Activated T-helper 2 cell treated with anti-CD3 and anti-CD28 coated beads, Interferon-gamma antibody, Interleukin-2, Interleukin-4, amounts not matched to agents 10 μg/mL and 5 μg/mL and 100 μg/mL, durations not matched to agents 14 hours and 24 hours and 36 hours (primary cell): Measurements from ENCODE around the gene SOD2. TPM values are rescaled to one million over a fixed set of nuclear protein-coding genes. Genes with fewer than 3 reads are reported as not detected.
"Not testable (repeated sequence)": the region's sequence is repeated elsewhere in the genome, so short reads cannot be mapped to it uniquely, and the experiment has no call there.

Experiments
- DNase-seq: peaks from one replicate; pipeline ENCODE4 v3.0.0; 2021; ENCODE audit warnings: low spot score
- H3K27ac Mint-ChIP-seq: one replicate; pipeline ENCODE4 v1.8.0; 2021; ENCODE audit warnings: mixed read lengths
- H3K27me3 Mint-ChIP-seq: one replicate; pipeline ENCODE4 v1.8.0; 2021; ENCODE audit warnings: low read depth, mixed read lengths
- H3K36me3 Mint-ChIP-seq: one replicate; pipeline ENCODE4 v1.8.0; 2021; ENCODE audit warnings: low read depth, mixed read lengths
- H3K4me1 Mint-ChIP-seq: one replicate; pipeline ENCODE4 v1.8.0; 2021; ENCODE audit warnings: low read depth, mixed read lengths
- H3K4me3 Mint-ChIP-seq: one replicate; pipeline ENCODE4 v1.8.0; 2021; ENCODE audit warnings: low read depth, mild to moderate bottlenecking, moderate library complexity, mixed read lengths
- H3K9me3 Mint-ChIP-seq: one replicate; pipeline ENCODE4 v1.8.0; 2021; ENCODE audit warnings: mixed read lengths
- intact Hi-C: fragments of 100-400 bp; cut with micrococcal nuclease; formaldehyde crosslinking; loops from one replicate; pipeline ENCODE4 v1.15.1; 2023
- total RNA-seq: library from RNA; stranded (reverse); gene quantifications from 2 replicates; pipeline ENCODE4 v1.2.3, GENCODE V29; 2022

Gene SOD2
- 54.3 and 60.8 TPM in 2 replicates for total RNA-seq

DNA sequence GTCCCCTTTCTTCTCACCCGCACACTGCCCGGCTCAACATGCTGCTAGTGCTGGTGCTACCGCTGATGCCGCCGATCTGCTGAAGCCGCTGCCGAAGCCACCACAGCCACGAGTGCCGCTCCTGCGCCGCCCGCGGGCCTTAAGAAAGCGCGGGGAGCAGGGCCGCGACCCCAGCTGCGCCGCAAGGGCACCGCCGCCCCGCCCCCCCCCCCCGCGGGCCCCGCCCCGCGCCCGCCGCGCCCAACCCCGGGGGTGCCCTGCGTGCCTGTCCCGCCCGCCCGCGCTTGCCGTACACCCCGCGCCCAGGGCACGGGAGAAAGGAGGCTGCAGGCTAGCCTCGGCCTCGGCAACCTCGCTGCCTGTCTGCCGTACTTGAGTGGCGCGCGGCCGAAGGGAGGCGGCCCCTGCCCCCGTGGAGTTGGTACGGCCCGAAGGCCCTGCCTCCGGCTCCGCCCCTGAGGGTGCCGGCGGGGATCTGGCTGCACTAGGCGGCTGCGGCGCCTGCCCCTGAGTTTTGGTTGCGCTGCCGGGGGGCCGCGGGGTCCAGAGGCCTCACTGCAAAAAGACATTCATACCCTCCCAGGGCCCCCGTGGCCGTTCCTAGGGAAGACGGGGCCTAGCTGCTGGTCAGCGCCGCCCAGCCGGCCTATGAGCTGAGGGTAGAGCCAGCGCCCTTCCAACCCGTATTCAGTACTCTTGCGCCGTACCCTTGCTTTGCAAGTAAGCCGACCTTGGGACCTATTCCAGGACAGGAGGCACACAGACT is at the start of gene SOD2:
SOD2 (minus strand) TSS at position 114 of the 766 bp plus-strand sequence; CDS start at position 40, 74 bp downstream.
- peaks cover 26% of the 10 kb centered on the region for H3K36me3 Mint-ChIP-seq
- DNase-seq = peak; percentile 80
- no peaks in the 10 kb centered on the region for H3K9me3 Mint-ChIP-seq
- no peaks in the 10 kb centered on the region for H3K27me3 Mint-ChIP-seq
- peaks cover 32% of the 10 kb centered on the region for H3K4me1 Mint-ChIP-seq
- intact Hi-C loops = loop anchor here (1.0 to 5.0 kb wide), 5 partner anchors 34 to 769 kb away; partner anchors contain the start of genes ACAT2 and WTAP
- H3K4me3 Mint-ChIP-seq = peak within 1 kb of the TSS; percentile 92
- peak within 1 kb of the TSS; percentile 95 for H3K27ac Mint-ChIP-seq

DNA sequence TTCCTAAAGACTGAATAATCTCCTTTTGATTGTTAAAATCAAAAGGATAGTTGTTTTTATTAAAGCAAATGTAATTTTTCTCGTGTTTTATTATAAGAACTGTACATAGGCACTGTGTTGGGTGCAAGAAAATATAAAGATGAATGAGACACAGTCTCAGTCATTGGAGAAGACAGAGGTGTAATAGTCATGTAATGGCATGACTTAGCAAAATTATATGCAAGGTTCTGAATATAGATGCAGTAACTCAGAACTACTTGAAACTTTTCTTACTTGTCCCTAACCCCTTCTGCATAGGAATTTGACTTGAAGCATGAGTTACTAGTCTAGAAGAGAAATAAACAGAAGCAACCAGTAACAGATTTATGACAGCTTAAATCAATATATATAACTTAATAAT is 49.1 kb upstream of the SOD2 start:
- Mint-ChIP-seq H3K36me3 (peaks cover 74% of the 10 kb centered on the region), H3K4me3 (no peak overlapping the region), H3K27ac (no peak overlapping the region), H3K27me3 (no peaks in the 10 kb centered on the region), H3K4me1 (peaks cover 19% of the 10 kb centered on the region), H3K9me3 (no peaks in the 10 kb centered on the region)
- no peak for DNase-seq
- intact Hi-C loops = no loop called here

DNA sequence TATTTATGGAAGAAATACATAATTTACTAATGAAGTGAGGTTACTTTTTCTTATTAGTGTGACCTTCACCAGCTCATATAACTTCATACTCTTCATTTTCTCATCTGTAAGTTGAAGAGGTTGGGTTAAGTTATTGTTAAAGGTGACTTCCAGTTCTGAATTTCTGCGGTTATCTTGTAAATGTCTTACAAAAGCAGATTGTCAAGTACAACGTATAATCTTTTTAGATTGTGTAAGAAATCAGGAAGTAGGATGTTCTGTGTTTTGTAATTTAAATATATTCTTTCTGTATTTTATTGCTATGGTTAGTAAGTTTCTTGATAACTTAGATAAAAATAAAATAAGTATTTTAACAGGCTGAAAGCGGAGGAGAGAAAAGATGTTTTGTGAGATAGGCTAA is 46.3 kb upstream of the SOD2 start:
- no peak overlapping the region for H3K27ac Mint-ChIP-seq
- no peaks in the 10 kb centered on the region for H3K9me3 Mint-ChIP-seq
- H3K4me3 Mint-ChIP-seq = no peak overlapping the region
- no peaks in the 10 kb centered on the region for H3K27me3 Mint-ChIP-seq
- H3K4me1 Mint-ChIP-seq = peaks cover 13% of the 10 kb centered on the region
- no peak for DNase-seq
- peaks cover 56% of the 10 kb centered on the region for H3K36me3 Mint-ChIP-seq
- intact Hi-C loops = no loop called here

DNA sequence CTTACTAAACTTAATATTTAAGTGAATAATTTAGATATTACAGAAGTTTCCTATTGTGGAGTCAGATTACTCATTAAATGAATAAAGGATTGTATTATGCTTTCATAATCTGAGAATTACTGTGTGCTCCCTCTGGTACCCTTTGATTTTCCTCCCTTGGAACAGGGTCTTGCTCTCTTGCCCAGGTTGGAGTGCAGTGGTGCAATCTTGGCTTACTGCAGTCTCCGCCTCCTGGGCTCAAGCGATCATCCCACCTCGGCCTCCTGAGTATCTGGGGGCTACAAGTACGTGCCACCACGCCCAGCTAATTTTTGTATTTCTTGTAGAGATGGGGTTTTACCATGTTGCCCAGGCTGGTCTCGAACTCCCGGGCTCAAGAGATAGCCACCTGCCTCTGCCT is 43.9 kb upstream of the SOD2 start:
- Mint-ChIP-seq H3K27ac (no peak overlapping the region), H3K9me3 (no peaks in the 10 kb centered on the region), H3K4me1 (peaks cover 22% of the 10 kb centered on the region), H3K36me3 (peaks cover 43% of the 10 kb centered on the region), H3K27me3 (no peaks in the 10 kb centered on the region), H3K4me3 (no peak overlapping the region)
- no peak for DNase-seq
- intact Hi-C loops = no loop called here

DNA sequence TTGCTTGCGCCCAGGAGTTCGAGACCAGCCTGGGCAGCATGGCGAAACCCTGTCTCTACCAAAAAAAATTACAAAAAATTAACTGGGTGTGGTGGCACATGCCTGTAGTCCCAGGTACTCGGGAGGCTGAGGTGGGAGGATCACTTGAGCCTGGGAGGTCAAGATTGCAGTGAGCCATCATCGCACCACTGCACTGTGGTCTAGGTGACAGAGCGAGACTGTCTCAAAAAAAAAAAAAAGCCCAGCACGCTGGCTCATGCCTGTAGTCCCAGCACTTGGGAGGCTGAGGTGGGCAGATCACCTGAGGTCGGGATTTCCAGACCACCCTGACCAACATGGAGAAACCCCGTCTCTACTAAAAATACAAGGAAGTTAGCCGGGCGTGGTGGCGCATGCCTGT is 40.4 kb upstream of the SOD2 start:
- H3K9me3 Mint-ChIP-seq, H3K4me3 Mint-ChIP-seq, H3K27me3 Mint-ChIP-seq, DNase-seq, H3K27ac Mint-ChIP-seq, intact Hi-C loops: not testable (repeated sequence)
- Mint-ChIP-seq H3K4me1 (peaks cover 44% of the 10 kb centered on the region), H3K36me3 (peaks cover 45% of the 10 kb centered on the region)

DNA sequence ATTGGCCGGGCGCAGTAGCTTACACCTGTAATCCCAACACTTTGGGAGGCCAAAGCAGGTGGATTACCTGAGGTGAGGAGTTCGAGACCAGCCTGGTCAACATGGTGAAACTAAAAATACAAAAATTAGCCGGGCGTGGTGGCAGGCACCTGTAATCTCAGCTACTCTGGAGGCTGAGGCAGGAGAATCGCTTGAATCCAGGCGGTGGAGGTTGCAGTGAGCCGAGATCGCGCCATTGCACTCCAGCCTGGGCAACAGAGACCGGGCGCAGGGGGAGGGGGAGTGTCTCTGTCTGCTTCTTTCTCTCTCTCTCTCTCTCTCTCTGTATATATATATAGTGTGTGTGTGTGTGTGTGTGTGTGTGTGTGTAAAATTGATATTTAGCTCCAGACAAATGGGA is 39.5 kb upstream of the SOD2 start:
- H3K9me3 Mint-ChIP-seq, H3K27ac Mint-ChIP-seq, H3K4me3 Mint-ChIP-seq, DNase-seq, H3K27me3 Mint-ChIP-seq, intact Hi-C loops: not testable (repeated sequence)
- H3K4me1 Mint-ChIP-seq = peaks cover 37% of the 10 kb centered on the region
- H3K36me3 Mint-ChIP-seq = peaks cover 42% of the 10 kb centered on the region

DNA sequence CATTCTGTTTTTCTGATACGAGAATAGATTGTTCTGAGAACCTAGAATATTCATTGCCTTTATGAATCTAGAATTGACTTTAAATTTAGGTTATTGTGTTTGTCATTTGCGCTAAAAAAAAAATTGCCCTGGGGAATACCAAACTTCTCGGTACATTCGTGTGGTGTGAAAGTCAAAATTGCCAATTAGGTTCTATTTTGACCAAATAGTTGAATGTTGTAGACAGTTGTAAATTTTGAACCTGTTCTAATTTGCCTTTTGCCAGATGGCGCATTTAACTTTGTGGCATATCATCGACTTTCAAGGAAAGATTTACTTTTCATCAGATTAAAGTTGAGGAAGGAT is 37.3 kb upstream of the SOD2 start:
- DNase-seq = no peak
- H3K9me3 Mint-ChIP-seq = no peaks in the 10 kb centered on the region
- peak overlapping the region; percentile 44 for H3K4me3 Mint-ChIP-seq
- H3K4me1 Mint-ChIP-seq = peaks cover 41% of the 10 kb centered on the region
- intact Hi-C loops = no loop called here
- H3K27ac Mint-ChIP-seq = no peak overlapping the region
- H3K27me3 Mint-ChIP-seq = no peaks in the 10 kb centered on the region
- peaks cover 46% of the 10 kb centered on the region for H3K36me3 Mint-ChIP-seq

DNA sequence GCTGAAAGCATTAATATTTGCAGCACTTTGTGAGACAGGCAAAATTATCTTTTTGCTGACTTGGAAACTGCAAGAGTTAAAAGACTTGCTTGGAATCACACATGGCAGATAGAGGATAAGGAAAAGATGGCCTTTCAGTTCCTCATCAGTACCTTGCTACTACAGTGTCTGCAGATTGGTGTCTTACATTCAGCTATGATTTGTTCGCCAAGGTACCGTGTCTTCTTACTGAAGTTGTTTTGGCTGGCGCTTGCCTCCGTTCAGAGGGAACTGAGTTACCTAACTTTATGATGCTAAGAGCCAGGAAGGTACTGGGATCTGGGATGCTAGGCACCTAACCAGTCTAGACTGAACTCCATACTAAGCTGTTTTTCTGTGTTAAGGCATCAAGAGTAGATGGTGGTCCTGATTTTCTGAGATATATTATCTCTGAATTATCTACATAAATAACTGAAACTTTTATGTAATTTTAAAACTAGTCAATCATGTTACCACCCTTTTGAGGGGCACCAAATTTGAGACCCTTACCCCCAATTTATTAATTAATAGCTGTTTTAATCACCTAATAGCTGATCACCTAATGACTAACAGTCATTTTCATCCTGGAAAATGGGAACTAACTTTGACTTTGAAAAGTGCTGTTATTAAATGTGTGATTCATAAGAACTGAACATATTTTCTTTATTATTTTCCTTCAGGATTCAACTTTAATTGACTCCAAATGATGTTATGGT is 36.7 kb upstream of the SOD2 start:
- H3K4me1 Mint-ChIP-seq = peaks cover 43% of the 10 kb centered on the region
- peak overlapping the region; percentile 88 for H3K4me3 Mint-ChIP-seq
- H3K27ac Mint-ChIP-seq = no peak overlapping the region
- no peaks in the 10 kb centered on the region for H3K9me3 Mint-ChIP-seq
- no peak for DNase-seq
- intact Hi-C loops = no loop called here
- H3K27me3 Mint-ChIP-seq = no peaks in the 10 kb centered on the region
- H3K36me3 Mint-ChIP-seq = peaks cover 48% of the 10 kb centered on the region

DNA sequence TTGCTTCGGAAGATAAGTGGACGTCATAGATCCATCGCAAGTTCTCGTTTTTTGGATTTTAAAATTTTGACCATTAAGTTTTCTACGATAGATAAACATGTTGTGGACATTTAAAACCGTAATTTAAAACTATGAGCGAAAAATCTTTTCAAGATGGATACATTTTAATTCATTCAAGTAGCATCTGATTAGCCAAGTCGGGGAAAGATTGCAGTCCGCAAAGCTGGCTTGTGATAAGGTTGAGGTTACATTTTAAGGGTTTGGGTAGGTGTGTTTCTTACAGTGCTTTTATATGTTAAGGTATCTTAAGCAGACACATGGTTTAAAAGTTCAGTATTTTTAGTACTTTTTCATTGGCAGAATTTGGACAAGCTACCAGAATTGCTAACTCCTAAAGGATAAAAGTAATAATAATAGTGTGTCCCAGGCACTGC is 35.5 kb upstream of the SOD2 start:
- Mint-ChIP-seq H3K27ac (peak overlapping the region; percentile 85), H3K4me3 (peak overlapping the region; percentile 88), H3K9me3 (no peaks in the 10 kb centered on the region), H3K4me1 (peaks cover 42% of the 10 kb centered on the region), H3K36me3 (peaks cover 57% of the 10 kb centered on the region), H3K27me3 (no peaks in the 10 kb centered on the region)
- intact Hi-C loops = loop anchor here (1.0 kb wide), 1 partner anchor 34 kb away; the partner anchor contains the start of gene ACAT2
- no peak for DNase-seq

DNA sequence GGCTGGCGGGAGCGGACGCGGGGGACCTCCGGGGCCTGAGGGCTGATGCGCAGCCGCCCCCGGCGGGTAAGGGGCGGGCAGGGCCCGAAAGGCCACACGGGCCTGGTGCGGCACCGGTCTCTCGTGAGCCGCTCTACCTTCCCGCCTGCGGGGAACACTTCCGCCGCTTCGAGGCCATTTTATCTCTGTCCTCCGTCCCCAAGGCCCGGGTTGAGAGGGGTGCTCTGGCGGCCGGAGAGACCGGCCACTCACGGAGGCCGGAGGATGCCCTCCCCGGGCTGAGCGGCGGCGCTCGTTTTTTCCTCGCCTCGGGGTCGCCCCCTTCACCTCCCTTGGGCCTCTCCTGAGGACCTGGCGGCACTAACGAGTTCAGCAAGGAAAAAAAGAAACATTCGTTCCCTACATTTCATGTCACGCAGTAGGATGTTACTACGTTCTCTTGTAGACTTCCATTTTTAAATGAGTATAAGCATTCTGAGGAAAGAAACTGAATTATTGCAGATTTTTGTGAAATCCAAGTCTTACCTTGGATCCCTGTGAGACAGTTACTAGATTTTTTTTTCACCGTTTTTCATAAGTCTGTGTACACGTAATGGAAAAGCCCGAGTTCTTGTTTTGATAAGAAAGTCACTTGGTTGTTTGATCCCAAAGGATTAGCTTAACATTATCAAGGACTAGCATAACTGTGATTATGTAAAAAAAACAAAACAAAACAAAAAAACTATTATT is 34.8 kb upstream of the SOD2 start:
- Mint-ChIP-seq H3K9me3 (peaks cover 5% of the 10 kb centered on the region), H3K4me1 (peaks cover 41% of the 10 kb centered on the region), H3K4me3 (peak overlapping the region; percentile 88), H3K36me3 (peaks cover 62% of the 10 kb centered on the region), H3K27ac (peak overlapping the region; percentile 85), H3K27me3 (no peaks in the 10 kb centered on the region)
- no peak for DNase-seq
- intact Hi-C loops = loop anchor here (1.0 kb wide), 3 partner anchors 34 to 61 kb away; partner anchors contain the start of genes ACAT2, SOD2 and TCP1

DNA sequence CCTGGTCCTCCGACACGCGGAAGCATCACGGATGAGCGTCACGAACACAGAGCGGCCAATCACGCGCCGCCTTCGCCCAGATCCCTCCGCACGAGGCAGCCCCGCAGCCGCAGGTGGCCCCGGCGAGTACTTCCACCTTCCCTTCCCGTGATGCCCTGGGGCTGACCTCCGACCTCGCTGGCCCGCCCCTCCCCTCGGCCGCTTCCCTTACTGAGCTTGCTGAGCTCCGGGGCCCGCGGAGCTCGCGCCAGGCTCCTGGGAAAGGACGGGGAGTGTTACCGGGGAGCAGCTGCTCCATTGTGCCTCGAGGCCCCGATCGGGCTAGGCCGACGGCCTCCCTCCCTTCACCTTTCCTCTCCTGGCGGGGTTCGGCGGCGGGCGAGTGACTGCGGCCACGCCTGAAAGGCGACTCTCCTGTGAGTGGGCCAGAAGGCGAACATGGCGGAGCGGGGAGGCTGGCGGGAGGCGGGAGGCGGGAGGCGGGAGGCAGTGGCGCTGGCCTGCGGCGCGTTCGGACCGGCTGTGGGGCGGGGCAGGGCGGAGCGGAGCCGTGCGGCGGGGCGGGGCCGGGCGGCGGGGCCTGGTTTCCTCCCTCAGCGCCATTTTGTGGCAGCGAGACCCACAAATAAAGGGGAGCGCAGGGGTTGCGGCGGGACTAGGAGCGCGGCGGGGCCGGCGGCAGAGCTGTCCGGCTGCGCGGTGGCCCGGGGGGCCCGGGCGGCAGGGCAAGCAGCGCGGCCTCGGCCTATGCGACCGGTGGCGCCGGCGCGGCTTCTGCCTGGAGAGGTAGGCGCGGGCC is 34.1 kb upstream of the SOD2 start, which contains the start of gene WTAP:
WTAP (plus strand) TSS at position 589 of the 799 bp plus-strand sequence. CDS start 8,760 bp downstream, outside the sequence.
- Mint-ChIP-seq H3K27ac (peak within 1 kb of the TSS; percentile 99), H3K36me3 (peaks cover 65% of the 10 kb centered on the region), H3K27me3 (no peaks in the 10 kb centered on the region), H3K4me3 (peak within 1 kb of the TSS; percentile 94), H3K4me1 (peaks cover 38% of the 10 kb centered on the region), H3K9me3 (peaks cover 11% of the 10 kb centered on the region)
- intact Hi-C loops = loop anchor here (1.0 kb wide), 2 partner anchors 34 to 62 kb away; partner anchors contain the start of genes SOD2 and TCP1
- peak; percentile 95 for DNase-seq
